Esophagus squamous epithelium (tissue), 5 donors: ENCODE data around the gene UBAP2L. TPM values are rescaled to one million over a fixed set of nuclear protein-coding genes. Genes with fewer than 3 reads are reported as not detected.
A peak's percentile ranks its signal among the peaks of the same experiment; 100 is the strongest.

Source experiments
- DNase-seq: peaks from one replicate; lab custom pipeline; 2025; lab: John Stamatoyannopoulos, UW
- H3K27ac ChIP-seq, 4 donors: fragments of 200-600 bp; sonication (generic); one replicate each; pipeline ENCODE4 v1.5.1; 2016 to 2019; ENCODE audit warnings: mild to moderate bottlenecking in 1 of 4
- H3K27me3 ChIP-seq, 4 donors: fragments of 200-600 bp; sonication (generic); 1 replicate in 3 of 4; 2 replicates in 1 of 4; pipeline versions ENCODE4 v1.5.1 to v1.6.0; 2017 to 2021; ENCODE audit warnings: antibody characterized with exemption in 1 of 4
- H3K36me3 ChIP-seq, 3 donors: fragments of 200-600 bp; sonication (generic); one replicate each; pipeline ENCODE4 v1.5.1; 2016 to 2019
- H3K4me1 ChIP-seq, 3 donors: fragments of 200-600 bp; sonication (generic); one replicate each; pipeline ENCODE4 v1.5.1; 2017 to 2019
- H3K4me3 ChIP-seq, 4 donors: fragments of 200-600 bp; sonication (generic); 1 replicate in 3 of 4; 2 replicates in 1 of 4; pipeline ENCODE4 v1.5.1; 2016 to 2019; ENCODE audit warnings: mild to moderate bottlenecking in 2 of 4, moderate library complexity in 1 of 4
- H3K9me3 ChIP-seq, 3 donors: fragments of 200-600 bp; sonication (generic); one replicate each; pipeline ENCODE4 v1.5.1; 2016 to 2019
- POLR2A ChIP-seq, 4 donors: fragments of 450-650 bp; IDR thresholded peaks; one replicate each; pipeline ENCODE4 v1.6.1; 2017; ENCODE audit warnings: antibody characterized with exemption in 4 of 4, mild to moderate bottlenecking in 4 of 4, moderate library complexity in 3 of 4
- WGBS, 2 donors: methylation state at CpG; one replicate each; pipeline ENCODE4 v1.1.5; 2018; 5-methylcytosine and 5-hydroxymethylcytosine counted together
- intact Hi-C: fragments of 100-400 bp; cut with DNase I; formaldehyde crosslinking; loops from one replicate; pipeline ENCODE4 v1.15.0; 2022
- total RNA-seq, 4 donors: library from RNA; depleted of rRNA; stranded (reverse); fragments of >200 nt; gene quantifications; one replicate each; pipeline ENCODE4 v1.1.0, GENCODE V29; 2016
- TF ChIP-seq, protein P1 (sequence below), 6 experiments: fragments of 450-650 bp in 4 of 6; fragments of 200-600 bp in 2 of 6; sonication (generic) in 2 of 6; IDR thresholded peaks; one replicate each; pipeline ENCODE4 v1.5.1; 2016 to 2019; ENCODE audit warnings: antibody characterized with exemption in 6 of 6, mild to moderate bottlenecking in 4 of 6, moderate library complexity in 4 of 6
- donor health status: DM: yes; HTN: yes; CAD: no.

Gene UBAP2L
- total RNA-seq, 4 donors from 2014 or later, result 57.8 to 69.5 (median 69.1) TPM

DNA sequence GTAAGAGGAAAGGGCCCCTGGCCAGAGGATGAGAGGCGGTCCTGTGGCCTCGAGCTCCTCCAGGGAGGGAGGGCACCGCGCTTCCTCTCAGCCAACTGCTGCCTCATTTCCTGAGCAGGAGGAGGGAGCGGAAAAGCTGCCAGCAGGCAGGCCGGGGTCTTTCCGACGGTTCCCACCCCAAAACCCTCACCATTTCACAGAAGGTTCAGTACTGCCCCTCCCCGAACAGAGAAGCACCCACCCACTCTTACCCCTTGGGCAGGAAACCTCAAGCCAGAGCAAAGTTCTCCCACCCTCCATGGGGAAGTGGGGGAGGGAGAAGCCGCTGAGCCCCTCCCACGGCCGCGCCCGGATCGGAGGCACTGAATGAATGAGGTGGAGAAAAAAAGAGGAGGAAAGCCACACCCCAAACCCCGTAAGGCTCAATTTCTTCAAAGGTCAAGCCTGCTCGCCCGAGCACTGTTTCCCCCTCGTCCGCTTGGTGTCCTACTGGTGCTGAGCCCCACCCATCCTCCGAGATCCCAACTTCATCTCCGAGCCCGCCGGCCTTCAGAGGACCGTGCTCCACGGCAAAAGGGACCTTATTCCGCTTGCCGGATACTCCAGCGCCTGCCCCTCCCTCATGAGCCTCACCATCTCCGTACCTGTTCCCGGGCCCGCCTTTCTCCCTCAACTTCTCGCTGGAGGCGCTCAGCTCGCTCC, 38.3 kb upstream of the UBAP2L start:
- intact Hi-C loops, result no loop called here

DNA sequence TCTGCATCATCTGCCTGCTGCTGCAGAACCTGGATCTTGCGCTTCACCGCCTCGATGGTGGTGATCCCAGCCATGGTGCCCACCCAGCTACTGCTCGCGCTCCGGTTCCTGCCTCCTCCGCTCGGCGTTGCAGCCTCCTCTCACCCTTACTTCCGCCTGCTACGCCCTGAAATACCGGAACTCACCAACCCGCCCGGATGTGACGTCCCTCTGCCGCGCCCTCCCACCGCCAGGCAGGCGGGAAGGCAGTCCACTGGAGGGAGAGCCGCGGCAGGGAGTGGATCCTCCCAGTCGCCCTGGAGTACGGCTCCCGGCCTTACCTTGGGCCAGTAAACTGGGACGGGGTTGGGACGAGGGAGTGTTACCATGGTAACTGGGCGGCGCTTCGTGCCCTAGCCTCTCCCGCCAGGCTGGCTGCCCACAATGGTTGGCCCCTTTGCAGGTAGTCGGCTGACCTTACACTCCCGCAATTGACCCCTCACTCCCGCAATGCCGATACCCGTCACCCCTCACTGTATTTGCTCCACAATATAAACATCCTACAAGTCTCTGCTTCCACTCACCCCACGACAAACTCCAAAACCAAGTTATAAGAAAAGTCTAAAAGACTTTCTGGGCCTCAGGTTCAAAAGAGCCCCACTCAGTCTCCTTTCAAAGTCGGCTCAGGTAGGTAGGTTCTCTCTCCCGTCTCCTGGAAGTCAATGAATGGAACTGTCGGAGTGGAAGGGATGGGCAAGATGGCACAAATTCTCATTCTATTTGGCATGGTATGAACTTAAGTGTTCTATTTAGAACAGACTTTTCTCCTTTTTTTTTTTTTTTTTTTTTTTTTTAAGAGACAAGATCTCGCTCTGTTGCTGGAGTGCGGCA, 37.5 kb upstream of the UBAP2L start:
- peak overlapping the region; percentile 94 to 99 (median 97) for H3K27ac ChIP-seq
- DNase-seq, result peak; percentile 82
- intact Hi-C loops, result no loop called here
- H3K4me1 ChIP-seq, result peaks cover 30 to 49% (median 39%) of the 10 kb centered on the region in 3 donors
- WGBS, 2 donors, result 8 to 23% methylated on average over 8 to 25 of the region's 41 CpGs
- H3K27me3 ChIP-seq, result no peaks in the 10 kb centered on the region
- no peaks in the 10 kb centered on the region for H3K9me3 ChIP-seq
- TF ChIP-seq POLR2A (IDR thresholded peaks at IDR 0.05), result peak in 3 of 4 donors; percentile 99 to 100 (median 99)
- TF ChIP-seq, protein P1, sequence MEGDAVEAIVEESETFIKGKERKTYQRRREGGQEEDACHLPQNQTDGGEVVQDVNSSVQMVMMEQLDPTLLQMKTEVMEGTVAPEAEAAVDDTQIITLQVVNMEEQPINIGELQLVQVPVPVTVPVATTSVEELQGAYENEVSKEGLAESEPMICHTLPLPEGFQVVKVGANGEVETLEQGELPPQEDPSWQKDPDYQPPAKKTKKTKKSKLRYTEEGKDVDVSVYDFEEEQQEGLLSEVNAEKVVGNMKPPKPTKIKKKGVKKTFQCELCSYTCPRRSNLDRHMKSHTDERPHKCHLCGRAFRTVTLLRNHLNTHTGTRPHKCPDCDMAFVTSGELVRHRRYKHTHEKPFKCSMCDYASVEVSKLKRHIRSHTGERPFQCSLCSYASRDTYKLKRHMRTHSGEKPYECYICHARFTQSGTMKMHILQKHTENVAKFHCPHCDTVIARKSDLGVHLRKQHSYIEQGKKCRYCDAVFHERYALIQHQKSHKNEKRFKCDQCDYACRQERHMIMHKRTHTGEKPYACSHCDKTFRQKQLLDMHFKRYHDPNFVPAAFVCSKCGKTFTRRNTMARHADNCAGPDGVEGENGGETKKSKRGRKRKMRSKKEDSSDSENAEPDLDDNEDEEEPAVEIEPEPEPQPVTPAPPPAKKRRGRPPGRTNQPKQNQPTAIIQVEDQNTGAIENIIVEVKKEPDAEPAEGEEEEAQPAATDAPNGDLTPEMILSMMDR (IDR thresholded peaks at IDR 0.05), result peak in 4 of 6 experiments; percentile 27 to 40 (median 35)
- peak overlapping the region; percentile 75 to 97 (median 85) for H3K4me3 ChIP-seq
- peaks cover 0 to 24% (median 0%) of the 10 kb centered on the region in 3 donors for H3K36me3 ChIP-seq

More for the DNA sequence above, 38.3 kb upstream of the UBAP2L start:
- Histone ChIP-seq H3K4me3 (peak overlapping the region; percentile 75 to 97 (median 85)), H3K27me3 (no peaks in the 10 kb centered on the region), H3K4me1 (peaks cover 35 to 57% (median 47%) of the 10 kb centered on the region in 3 donors), H3K9me3 (no peaks in the 10 kb centered on the region), H3K27ac (peak overlapping the region; percentile 94 to 99 (median 97)), H3K36me3 (peaks cover 0 to 24% (median 0%) of the 10 kb centered on the region in 3 donors)
- TF ChIP-seq, protein P1 (IDR thresholded peaks at IDR 0.05), result peak in 1 of 6 experiments; percentile 7
- peak in 2 of 4 donors; percentile 23 to 47 for TF ChIP-seq POLR2A (IDR thresholded peaks at IDR 0.05)
- WGBS, 2 donors, result 0 to 2% methylated on average over 13 to 24 of the region's 35 CpGs
- DNase-seq, result peak; percentile 40

DNA sequence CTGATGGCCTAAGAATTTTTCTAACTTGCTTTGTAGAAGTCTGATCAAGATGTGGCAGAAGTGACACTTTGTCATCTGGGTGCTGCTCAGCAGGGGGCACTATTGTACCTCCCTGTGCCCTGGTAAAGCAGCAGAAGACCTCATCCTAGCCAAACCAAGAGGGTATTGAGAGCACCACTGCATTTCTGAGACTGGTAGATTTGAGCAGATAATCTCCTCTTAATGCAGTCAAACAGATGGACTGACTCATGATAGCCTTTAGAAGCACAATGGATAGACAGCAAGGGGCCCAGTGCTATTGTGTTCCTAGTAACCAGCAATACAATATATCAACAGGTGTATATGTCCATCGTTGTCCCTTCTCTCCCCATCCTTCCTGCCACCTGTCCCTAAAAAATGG, 34.6 kb upstream of the UBAP2L start:
- intact Hi-C loops, result no loop called here
- DNase-seq, result no peak
- Histone ChIP-seq H3K4me1 (peaks cover 6 to 20% (median 10%) of the 10 kb centered on the region in 3 donors), H3K9me3 (no peaks in the 10 kb centered on the region), H3K36me3 (no peaks in the 10 kb centered on the region), H3K27me3 (no peaks in the 10 kb centered on the region), H3K27ac (no peak overlapping the region), H3K4me3 (no peak overlapping the region)
- TF ChIP-seq, protein P1 (IDR thresholded peaks at IDR 0.05), result peak in 5 of 6 experiments; percentile 32 to 67 (median 47)
- no peak for TF ChIP-seq POLR2A (IDR thresholded peaks at IDR 0.05)
- WGBS, 2 donors, result 55 to 63% methylated on average over 1 of the region's 1 CpG

DNA sequence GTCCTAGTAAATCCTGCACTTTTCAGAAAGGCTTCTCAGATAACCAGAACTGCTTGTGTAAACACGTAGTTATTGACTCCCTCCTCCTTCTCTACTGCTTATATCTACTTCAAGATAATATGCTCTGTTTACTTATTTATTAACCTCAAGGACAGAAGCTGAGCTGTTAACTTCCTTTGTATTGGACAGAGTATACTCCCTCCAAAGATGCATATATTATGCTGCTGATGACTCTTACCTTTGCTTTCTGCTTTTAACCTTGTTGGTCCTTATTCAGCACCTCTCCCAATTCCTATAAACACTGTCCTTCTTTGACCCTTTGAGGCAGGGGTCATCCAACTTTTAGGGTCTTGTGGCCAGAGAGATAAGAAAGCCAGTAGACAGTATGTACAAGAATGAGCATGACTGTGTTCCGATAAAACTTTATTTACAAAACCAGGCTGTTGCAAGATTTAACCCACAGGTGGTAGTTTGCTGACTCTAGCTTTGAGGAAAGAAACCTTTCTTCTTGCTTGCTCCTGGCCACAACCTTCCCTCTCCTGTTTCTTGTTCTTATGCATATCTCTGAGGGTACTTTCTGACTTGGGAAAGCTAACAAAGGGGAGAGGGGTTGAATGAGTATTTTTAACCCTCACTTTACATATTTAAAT, 33.8 kb upstream of the UBAP2L start:
- TF ChIP-seq, protein P1 (IDR thresholded peaks at IDR 0.05), result no peak
- no peak for TF ChIP-seq POLR2A (IDR thresholded peaks at IDR 0.05)
- Histone ChIP-seq H3K4me3 (no peak overlapping the region), H3K9me3 (no peaks in the 10 kb centered on the region), H3K4me1 (peaks cover 3 to 14% (median 4%) of the 10 kb centered on the region in 3 donors), H3K27ac (no peak overlapping the region), H3K27me3 (peaks cover 0 to 1% (median 0%) of the 10 kb centered on the region in 4 donors), H3K36me3 (no peaks in the 10 kb centered on the region)
- DNase-seq, result no peak
- intact Hi-C loops, result no loop called here
- WGBS, 2 donors, result 23 to 31% methylated on average over 2 of the region's 2 CpGs
